ENCODE measurements around the gene GABARAP. TPM values are rescaled to one million over a fixed set of nuclear protein-coding genes. Genes with fewer than 3 reads are reported as not detected.

Gene GABARAP
- total RNA-seq, 4 donors from 2014 or later = 446 to 840 (median 533) TPM

DNA sequence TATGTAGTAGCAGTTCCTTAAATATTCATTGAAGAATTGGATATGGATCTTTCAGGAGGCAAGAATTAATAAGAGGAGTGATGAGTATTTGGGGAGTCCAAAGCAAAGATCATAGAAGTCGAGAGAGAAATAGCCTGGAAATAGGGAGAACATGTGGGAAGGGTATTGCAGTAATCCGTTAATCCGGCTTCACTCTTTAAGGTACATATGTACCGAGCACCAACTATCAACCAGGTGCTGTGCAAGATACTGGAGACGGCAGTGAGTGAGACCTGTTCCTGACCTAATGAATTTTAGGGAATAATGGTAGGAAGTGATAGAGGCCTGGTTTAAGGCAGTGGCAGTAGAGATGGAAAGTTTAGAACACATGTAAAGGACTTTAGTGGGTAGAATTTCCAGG lies 10.8 kb upstream of the GABARAP start:
- H3K4me3 ChIP-seq = peak overlapping the region; percentile 88
- WGBS = 77% methylated on average over 5 of the region's 5 CpGs
- TF ChIP-seq EP300 (IDR thresholded peaks at IDR 0.05) = no peak
- no peak for TF ChIP-seq POLR2A (IDR thresholded peaks at IDR 0.05)
- H3K27me3 ChIP-seq = no peaks in the 10 kb centered on the region
- no peak for DNase-seq (ENCODE audit: low spot score in 2 of 2)
- peak overlapping the region; percentile 100 for H3K27ac ChIP-seq
- H3K9me3 ChIP-seq = no peaks in the 10 kb centered on the region
- peaks cover 38% of the 10 kb centered on the region for H3K36me3 ChIP-seq
- H3K4me1 ChIP-seq = peaks cover 37% of the 10 kb centered on the region

DNA sequence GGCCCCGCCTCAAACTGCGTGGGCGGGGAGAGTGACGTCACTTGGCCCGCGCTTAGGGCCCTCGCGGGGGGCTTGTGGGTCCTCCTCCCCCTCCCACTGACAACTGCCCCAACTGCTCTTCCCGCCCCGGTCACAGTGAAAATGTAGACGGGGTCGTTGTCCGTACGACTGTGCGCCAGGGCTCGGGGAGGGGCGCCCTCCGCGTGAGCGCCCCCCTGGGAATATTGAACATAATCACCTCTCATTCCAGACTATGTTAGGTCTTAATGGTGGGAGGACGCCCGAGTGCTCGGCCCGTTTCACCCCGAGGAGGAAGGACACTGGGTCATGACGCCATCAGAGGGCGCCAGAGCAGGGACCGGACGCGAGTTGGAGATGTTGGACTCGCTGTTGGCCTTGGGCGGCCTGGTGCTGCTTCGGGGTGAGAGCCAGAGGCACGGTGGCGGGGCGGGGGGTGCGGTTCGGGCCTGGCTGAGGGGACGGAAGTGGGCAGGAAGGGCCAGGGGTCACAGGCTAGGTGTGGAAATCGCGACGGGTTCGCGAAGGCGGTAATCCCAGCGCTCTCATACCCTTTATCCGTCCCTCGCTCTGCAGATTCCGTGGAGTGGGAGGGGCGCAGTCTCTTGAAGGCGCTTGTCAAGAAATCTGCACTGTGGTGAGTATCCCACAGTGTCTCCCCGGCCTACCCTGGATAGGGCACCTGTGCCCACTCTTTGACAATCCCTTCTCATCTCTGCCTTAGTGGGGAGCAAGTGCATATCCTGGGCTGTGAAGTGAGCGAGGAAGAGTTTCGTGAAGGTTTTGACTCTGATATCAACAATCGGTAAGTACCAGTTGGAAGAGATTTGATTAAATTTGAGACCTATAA lies 10.2 kb upstream of the GABARAP start, which contains the start of gene ELP5:
Gene ELP5, plus strand, starts transcription at position 40 of the 868 bp plus-strand sequence. Its CDS starts 336 bp downstream, at position 376.
- 1% methylated on average over 32 of the region's 55 CpGs for WGBS
- DNase-seq (ENCODE audit: low spot score in 2 of 2) = peak; percentile 98
- Histone ChIP-seq H3K9me3 (no peaks in the 10 kb centered on the region), H3K27me3 (no peaks in the 10 kb centered on the region), H3K27ac (peak within 1 kb of the TSS; percentile 100), H3K4me1 (peaks cover 37% of the 10 kb centered on the region), H3K4me3 (peak within 1 kb of the TSS; percentile 88), H3K36me3 (peaks cover 32% of the 10 kb centered on the region)
- TF ChIP-seq EP300 (IDR thresholded peaks at IDR 0.05) (no peak), POLR2A (IDR thresholded peaks at IDR 0.05) (peak in 1 of 2 donors; percentile 53), POLR2AphosphoS5 (IDR thresholded peaks at IDR 0.05) (peak in 2 of 3 donors; percentile 70 to 79)
- TF ChIP-seq, protein P1, sequence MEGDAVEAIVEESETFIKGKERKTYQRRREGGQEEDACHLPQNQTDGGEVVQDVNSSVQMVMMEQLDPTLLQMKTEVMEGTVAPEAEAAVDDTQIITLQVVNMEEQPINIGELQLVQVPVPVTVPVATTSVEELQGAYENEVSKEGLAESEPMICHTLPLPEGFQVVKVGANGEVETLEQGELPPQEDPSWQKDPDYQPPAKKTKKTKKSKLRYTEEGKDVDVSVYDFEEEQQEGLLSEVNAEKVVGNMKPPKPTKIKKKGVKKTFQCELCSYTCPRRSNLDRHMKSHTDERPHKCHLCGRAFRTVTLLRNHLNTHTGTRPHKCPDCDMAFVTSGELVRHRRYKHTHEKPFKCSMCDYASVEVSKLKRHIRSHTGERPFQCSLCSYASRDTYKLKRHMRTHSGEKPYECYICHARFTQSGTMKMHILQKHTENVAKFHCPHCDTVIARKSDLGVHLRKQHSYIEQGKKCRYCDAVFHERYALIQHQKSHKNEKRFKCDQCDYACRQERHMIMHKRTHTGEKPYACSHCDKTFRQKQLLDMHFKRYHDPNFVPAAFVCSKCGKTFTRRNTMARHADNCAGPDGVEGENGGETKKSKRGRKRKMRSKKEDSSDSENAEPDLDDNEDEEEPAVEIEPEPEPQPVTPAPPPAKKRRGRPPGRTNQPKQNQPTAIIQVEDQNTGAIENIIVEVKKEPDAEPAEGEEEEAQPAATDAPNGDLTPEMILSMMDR (IDR thresholded peaks at IDR 0.05) = peak; percentile 4 to 29

DNA sequence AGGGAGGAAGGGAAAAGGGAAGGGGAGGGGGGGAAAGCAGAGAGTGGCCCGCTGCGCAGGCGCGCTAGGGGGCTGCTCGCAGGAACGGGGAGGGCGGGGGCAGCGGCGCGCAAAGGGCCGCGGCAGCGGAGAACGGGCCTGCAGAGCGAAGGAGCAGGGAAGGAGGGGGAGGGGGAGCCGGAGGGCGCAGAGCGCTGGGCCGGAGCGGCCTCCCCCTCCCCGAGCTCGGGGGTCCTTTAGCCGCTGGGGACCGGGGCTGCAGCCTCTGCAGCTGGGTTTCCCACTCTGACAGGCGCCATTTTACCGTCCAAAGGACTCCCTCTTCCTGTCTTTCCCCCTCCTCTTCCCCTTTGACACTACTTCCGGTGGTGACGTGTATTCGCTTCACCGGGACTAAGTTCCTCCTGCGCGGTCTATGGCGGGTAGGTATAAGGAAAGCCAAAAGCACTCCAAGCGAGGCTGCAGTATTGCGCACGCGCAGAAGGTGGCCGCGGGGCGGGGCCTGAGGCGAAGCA lies 9.5 kb upstream of the GABARAP start, which contains the start of gene CTDNEP1:
Gene CTDNEP1, minus strand, starts transcription at position 74 of the 515 bp plus-strand sequence. CDS start 438 bp downstream, outside the sequence.
- H3K27me3 ChIP-seq = no peaks in the 10 kb centered on the region
- DNase-seq (ENCODE audit: low spot score in 2 of 2) = peak; percentile 98 to 99
- no peaks in the 10 kb centered on the region for H3K9me3 ChIP-seq
- H3K4me1 ChIP-seq = peaks cover 37% of the 10 kb centered on the region
- H3K4me3 ChIP-seq = peak within 1 kb of the TSS; percentile 88
- H3K27ac ChIP-seq = peak within 1 kb of the TSS; percentile 100
- peaks cover 29% of the 10 kb centered on the region for H3K36me3 ChIP-seq
- 0% methylated on average over 34 of the region's 41 CpGs for WGBS
- TF ChIP-seq POLR2AphosphoS5 (IDR thresholded peaks at IDR 0.05) = peak in 2 of 3 donors; percentile 62 to 83
- TF ChIP-seq, protein P1 (IDR thresholded peaks at IDR 0.05) = no peak

DNA sequence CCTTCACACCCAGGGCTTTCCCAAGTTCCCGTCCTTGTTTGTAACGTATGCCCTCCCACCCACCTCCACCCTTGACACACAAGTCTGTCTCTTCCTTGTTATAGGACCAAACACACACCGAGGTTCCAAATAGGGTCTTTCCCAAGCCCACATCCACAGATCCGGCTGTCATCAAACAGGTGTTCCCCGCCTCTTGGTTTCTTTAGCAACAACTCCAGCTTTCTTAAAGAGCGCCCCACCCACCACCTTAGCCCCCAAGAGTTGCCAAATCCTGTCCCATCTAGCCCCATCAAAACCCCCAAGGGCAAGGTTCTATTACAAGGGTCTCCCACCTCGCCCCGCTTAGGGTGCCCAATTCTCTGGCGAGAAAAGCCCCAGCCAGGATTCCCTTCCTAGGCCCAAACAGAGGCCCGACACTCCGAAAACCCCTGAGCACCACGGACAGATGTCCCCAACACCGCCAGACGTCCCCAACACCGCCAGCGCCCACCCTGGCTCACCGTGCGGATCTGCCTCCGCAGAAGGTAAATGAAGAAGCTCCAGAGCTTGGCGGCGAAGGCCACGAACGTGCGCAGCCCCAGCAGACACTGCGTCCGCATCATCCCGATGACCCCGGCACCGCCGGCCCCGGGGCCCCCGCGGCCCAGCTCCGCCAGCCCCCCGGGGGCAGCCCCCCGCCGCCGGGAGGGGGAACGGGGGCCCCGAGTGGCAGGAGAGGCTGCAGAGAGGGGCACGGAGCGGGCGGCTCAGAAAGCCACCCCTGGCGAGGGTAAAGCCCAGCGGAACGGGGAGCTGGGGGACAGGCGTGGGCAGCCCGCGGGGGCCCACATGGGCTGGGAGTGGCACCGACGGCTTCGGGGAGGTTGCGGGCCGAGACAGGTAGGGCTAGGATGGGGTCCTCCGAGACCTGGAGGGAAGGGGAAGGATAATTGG lies 8.7 kb upstream of the GABARAP start:
- Histone ChIP-seq H3K27ac (peak overlapping the region; percentile 100), H3K4me3 (peak overlapping the region; percentile 88), H3K9me3 (no peaks in the 10 kb centered on the region), H3K36me3 (peaks cover 30% of the 10 kb centered on the region), H3K27me3 (no peaks in the 10 kb centered on the region), H3K4me1 (peaks cover 37% of the 10 kb centered on the region)
- DNase-seq (ENCODE audit: low spot score in 2 of 2) = no peak
- no peak for TF ChIP-seq POLR2AphosphoS5 (IDR thresholded peaks at IDR 0.05)
- WGBS = 2% methylated on average over 28 of the region's 55 CpGs

DNA sequence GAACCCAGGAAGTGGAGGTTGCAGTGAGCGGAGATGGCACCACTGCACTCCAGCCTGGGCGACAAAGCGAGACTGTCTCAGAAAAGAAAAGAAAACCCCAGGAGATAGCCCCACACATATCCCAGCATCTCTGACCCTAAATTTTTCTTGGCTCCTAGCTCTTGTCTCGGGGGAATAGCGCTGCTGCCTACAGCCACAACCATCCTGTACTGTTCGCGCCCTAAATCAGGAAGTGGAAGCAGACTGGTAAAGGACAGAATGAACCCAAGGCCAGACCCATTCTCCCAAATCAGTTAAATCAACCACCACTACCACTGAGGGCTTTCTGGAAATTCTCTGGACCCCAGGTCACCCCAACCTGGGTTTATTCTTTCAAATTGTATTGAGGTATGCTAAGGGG lies 7.6 kb upstream of the GABARAP start:
- Histone ChIP-seq H3K9me3 (no peaks in the 10 kb centered on the region), H3K27me3 (no peaks in the 10 kb centered on the region), H3K27ac (no peak overlapping the region), H3K36me3 (peaks cover 32% of the 10 kb centered on the region), H3K4me1 (peaks cover 37% of the 10 kb centered on the region), H3K4me3 (peak overlapping the region; percentile 88)
- WGBS = 88% methylated on average over 7 of the region's 7 CpGs
- TF ChIP-seq, protein P1 (IDR thresholded peaks at IDR 0.05) = no peak
- TF ChIP-seq POLR2AphosphoS5 (IDR thresholded peaks at IDR 0.05) (no peak), EP300 (IDR thresholded peaks at IDR 0.05) (no peak), POLR2A (IDR thresholded peaks at IDR 0.05) (no peak)
- no peak for DNase-seq (ENCODE audit: low spot score in 2 of 2)
